Globus pallidus (tissue), 1 donor: ENCODE results near the gene TRPM8.

Experiments
- DNase-seq: peaks from one replicate; pipeline ENCODE4 v3.0.0-alpha.2; 2015; ENCODE audit warnings: low spot score

TRPM8 gene

DNA sequence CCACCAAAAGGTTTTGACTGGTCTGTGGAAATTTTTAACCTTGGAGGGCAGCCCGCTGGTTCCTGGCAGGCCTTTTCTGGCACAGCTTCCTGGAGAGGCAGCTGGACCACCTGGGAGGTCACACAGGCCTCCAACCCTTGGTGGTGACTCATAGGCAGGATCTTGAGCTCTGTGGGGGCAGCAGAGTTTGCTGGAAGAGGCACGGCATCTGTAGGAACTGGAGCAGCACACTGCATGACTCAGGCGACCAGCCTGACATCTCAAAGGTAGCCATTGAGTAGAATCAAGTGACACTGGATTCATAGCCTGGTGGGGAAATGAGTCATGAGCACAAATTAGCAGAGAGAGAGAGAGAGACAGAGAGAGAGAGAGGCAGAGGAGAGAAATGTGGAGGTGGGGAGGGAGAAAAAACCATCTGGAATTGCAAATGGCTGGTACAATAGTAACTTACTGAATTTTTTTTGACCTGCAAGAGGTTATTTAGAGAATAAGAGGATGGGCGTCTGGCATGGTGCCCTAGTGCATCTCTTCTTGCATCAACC lies 57.4 kb downstream of the TRPM8 start:
- DNase-seq, result no peak

DNA sequence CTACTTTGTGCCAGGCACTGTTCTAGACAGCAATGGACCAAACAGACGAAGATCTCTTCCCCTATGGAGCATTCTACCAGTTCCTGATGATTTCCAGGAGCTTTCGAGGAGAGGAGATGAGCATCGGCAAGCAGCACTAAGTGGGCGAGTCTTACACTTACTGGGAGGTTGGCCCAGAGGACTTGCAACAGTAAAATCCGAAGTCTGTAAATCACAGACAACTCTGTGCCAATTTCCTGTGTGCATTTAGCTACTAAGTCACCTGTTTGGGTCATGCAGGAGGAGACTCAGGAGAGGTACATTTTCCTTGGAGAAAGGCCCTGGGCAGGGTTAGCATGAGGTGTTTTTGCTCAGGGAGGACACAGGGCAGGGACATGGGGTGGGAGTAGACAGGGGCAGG lies 58.9 kb downstream of the TRPM8 start:
- no peak for DNase-seq

DNA sequence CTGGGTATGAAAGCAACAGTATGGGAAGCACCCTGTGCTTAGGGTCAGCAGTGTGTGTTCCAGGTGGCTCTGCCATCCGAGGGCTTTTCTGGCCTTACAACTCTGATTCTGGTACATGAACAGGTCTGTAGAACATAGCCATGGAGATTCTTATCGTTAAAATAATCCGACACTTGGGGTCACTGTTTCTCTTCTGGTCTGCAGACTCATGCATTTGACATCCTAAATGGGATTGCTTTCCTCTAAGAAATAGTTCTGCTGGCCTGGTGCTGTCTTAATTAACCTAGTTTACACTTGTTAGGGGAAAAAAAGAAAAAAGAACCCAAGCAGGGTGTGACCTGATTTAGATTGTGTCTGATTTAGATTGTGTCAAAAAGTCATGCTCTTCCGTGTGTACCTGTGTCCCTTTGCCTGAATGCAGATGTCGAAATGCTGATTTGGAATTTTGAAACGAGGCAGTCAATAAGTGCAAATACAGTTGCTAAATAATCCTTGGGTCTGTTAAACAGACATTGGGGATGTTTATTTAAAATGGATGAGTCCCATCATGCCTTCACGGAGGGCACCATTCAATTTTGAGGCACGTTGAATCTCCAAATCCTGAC lies 59.6 kb downstream of the TRPM8 start:
- DNase-seq, result peak; percentile 37

DNA sequence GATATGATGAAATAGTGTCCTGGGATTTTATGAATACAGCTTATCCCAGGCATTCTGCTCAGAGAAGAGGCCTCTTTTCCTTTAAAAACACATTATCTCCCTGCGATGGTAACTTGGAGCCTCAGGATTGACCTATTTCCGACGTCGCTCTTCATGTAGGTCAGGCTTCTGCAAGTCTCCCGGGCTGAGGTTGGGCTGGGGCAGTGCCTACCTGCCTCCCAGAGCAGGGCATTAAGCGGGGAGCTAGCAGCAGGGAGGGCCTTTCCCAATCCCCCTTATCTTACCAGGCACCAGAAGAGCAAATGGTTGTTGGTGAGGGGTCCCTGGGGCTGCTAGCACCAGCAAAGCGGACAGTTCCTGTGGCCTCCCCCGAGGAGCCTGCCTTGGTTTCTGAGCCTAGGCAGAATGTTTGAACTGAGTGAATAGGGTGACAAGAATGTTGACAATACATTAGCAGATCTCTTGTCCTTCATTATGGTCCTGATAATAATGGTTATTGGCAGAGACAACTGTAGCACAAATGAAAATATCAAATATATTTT lies 60.2 kb downstream of the TRPM8 start:
- DNase-seq, result no peak

DNA sequence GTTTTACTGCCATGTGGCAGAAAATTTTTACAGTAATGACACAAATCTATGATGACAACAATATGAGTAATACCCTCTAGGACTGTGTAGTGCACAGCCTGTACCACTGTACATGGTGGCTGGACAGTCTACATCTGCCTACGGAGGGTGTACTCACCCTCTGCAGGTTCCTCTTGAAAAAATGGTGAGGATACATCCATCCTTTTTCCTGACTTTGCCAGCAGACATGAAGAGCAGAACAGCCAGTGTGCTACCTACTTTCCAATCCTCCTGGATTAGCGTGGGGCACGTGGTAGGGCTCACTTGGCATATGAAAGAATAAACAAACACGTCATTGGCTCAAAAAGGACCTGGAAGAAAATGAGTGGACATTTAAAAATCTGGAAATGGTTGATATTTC lies 62.6 kb downstream of the TRPM8 start:
- DNase-seq, result no peak

DNA sequence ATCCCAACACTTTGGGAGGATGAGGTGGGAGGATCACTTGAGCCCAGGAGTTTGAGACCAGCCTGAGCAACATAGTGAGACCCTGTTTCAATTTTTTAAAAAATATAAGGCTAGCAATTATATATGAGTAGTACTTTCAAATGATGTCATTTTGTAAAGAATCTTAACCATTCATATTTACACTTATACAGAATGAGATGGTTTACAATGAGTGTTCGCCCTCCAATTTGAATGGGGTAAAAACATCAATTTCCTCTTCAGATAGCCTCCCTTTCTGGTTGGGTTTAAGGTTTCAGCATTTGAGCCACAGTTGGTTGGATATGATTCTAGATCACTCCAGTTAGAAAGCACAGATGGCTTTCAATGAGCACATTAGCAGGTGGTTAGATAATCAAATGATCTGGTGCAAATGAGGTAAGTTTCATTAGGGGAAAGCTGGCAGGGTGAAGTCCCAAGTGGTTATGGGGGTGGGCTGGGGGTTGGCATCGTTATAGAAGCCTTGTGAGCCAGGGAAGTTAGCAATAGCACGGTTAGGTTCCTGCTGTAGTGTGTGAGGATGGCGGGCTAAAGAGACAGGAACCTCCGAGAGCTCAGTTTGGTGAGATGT lies 63.9 kb downstream of the TRPM8 start:
- no peak for DNase-seq

DNA sequence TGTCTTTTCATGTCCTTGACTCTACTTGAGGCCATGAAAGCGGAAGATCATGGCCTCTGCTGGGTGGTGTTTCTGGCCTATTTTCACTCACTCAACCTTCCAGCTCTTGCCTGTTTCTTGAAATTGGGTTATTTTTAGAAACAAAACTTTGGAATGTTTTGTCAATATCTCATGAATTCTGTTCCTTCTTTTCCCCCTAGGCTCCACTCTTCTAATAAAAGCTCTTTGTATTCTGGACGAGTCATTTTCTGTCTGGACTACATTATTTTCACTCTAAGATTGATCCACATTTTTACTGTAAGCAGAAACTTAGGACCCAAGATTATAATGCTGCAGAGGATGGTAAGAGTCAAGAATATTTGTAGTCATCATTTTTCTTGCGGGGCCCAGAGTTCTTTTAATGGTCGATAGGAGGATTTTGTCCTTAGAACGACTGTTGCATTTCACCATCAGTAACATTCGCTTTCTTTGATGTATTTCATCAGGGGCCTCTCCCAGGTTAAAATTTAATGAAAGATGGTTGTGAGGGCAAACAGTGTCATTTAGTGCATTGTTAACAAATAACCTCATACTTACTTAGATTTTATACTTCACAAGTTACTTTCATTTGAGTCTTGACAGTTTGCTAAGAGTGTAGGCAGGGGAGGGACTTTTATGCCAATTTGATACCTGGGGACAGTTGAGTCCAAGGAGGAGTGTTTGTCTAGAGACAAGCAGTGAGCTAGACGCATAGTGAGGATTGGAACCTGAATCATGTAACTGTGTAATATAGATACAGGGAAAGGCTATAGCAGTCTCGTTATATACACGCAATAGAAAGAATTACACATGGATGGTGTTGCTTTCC lies 64.6 kb downstream of the TRPM8 start:
- DNase-seq, result no peak

DNA sequence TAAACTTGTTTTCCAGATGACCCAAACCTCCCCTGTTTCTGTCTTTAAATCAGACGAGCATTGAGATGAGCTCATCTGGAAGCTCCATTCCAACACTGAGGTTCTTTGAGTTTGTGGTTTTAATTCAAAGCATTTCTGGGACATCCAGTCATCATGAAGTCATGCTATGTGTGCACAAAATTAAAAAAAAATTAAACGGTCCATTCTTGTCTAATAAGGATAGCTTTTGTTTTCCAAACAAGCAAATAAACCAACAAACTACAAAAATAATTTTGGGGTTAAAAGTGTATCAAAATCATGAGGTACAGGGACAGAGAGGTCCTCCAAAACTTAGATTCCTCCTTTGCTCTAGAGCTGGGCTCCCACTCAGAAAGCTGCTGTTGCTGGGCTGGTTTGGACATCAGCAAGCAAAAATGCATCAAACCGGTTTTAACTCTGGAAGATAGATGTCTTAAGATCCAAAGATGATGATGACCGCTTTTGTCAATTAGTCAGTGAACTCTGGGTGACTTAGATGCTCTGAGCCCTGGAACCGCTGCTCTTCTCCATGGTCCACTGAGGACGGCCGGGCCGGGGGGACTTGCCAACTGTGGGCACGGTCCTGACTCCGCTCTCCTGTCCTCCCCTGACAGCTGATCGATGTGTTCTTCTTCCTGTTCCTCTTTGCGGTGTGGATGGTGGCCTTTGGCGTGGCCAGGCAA lies 65.4 kb downstream of the TRPM8 start:
- no peak for DNase-seq

DNA sequence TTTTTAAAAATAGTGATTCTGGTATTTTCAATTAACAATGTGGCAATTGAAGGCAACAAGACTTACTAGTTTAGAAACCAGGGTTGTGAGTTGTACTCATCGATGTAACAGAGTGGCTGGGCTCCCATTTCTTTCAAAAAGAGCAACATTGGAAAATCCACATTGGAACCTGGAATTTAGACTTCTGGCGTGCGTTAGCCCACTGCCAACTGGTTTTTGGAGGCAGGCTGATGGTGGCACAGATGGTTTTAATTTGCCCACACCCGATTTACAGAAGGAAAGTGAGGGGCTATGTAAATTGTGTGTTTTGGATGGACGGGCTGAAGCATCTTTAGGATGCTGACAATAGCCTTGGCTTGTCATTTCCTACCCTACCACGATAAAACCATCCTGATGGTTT lies 66.3 kb downstream of the TRPM8 start:
- DNase-seq, result no peak

DNA sequence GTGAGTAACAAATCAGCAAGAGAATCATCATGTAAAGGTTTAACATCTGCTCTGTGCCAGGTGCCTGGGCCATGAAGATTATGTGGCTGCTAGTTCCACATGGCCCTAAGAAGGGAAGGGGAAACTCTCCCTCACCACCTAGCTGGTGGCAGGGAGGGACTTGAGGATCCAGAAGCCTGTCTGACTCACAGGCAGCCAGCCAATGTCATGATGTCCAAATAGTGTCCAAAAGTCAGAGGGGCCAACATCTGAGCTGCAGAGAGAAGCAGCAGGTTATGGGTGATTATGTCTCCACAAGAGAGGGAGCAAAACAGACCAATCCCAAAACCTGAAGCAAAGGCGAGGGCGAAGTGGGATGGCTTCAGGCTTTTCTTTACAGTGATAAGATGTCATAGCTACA lies 71.4 kb downstream of the TRPM8 start:
- DNase-seq, result no peak

DNA sequence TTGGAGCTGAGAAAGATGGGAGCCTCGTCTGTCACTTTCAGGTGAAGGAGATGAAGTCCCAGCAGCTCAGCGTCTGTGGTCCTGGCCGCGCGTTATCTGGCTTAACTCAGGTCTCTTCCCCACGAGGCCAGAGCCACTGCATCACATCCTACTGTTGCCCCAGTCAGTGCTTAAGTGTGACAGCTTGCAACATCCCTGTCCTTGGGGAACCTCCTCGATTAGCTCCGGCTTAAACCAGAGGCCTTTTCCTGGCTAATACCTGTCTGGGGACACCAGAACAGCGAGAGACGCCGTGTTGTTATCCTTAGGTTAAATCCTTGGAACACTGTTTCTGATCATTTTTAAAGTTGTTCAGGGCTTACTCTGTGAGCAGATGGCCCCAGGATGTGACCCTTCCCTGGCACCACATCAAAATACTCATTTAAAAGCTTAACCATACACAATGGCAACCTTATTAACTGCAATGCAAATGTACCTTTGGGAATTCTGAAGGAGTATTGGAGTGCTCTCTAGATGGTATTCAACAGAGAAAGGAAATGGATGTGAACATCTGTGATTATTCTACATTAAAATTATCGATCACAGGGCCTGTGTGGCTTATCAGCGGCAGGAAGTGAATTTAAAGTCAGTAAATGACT lies 72.2 kb downstream of the TRPM8 start:
- no peak for DNase-seq

DNA sequence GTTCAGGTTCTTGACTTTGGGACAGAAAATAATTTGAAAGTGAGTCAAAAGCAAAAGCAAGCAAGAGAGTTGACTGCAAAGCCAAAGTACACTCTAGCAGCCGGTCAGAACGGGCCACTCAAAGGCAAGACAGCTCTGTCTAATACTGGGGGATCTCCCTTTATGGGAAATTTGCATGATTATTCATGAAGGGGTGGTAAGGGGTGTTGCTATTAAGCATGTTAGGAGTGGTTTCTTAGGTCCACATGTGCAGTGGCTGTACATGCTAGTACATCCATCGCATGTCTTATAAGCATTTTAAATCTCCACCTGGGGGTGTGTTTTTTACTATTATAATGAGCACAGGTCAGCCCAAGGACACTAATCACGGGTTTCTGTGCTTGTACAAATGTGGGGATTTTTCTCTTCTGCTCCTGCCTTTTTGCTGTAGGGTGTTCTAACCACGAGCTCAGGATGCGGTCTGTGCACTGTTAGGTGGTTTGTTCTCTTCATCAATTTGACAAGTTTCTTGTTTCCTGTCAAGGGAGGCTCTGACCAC lies 73.2 kb downstream of the TRPM8 start:
- DNase-seq, result no peak

DNA sequence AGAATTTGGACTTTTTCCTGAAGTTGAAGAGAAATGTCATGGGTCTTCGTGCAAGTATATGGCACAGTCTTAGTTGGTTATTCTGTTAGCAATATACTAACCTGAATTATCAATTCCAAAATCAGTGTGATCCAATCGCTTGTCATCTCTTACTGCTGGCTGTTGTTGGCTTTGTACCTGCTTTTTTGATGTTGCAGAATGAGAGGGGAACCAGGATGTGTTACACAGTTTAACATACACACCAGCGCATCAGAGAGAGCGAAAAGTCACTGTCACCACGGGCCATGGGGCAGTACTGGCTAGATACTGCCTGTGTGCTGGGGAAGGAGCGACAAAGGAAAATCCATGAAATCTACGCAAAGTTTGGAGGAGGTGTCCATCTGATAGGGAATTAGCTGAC lies 74.0 kb downstream of the TRPM8 start:
- no peak for DNase-seq

DNA sequence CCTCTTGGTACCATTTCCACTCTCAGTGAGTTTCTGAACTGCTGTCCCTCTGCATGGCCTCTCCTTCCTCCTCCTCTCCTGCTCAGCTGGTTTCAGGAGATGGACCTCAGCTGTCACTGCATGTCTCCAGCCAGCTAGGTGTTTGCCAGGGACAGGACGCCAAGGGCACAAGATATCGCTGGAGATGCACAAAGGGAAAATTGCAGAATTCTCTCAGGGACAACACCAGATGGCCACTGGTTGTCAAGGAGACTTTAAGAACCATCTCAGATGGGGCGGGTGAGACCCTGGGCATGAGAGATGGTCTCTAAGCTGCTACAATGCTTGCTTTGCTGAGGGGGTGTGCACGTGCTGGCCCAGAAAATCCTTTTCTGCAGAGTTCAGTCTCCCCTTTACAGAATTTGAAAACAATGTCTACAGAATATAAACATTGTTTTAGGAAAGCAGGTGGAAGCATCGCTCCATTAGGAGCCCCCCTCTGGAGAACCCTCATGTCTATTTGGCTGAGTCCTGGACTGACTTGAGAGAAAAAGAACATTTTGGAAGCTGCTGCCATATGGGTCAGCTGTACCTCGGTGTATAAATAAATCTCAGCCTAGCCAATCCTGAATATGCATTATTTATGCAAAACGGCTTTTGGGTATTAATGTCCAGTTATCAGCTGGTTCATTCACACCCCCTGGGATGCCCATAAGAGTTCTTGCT lies 75.5 kb downstream of the TRPM8 start:
- no peak for DNase-seq

DNA sequence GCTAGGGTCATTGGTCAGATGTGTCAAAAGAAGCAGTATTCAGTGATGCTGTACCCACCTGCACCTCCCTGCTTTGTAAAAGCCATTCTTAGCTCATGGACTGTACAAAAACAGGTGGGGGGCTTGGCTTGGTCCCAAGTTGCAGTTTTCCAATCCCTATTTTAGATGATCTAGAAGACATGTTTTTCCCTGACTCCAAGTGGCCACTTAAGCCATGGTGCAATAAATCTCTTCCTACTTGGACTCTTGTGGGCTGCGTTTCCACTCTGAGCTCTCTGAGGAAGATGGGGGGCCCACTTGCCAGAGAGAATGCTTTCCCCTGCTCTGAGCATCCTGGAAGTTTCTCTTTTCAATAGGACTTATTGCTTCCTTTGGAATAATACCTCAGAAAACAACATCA lies 76.3 kb downstream of the TRPM8 start:
- no peak for DNase-seq

DNA sequence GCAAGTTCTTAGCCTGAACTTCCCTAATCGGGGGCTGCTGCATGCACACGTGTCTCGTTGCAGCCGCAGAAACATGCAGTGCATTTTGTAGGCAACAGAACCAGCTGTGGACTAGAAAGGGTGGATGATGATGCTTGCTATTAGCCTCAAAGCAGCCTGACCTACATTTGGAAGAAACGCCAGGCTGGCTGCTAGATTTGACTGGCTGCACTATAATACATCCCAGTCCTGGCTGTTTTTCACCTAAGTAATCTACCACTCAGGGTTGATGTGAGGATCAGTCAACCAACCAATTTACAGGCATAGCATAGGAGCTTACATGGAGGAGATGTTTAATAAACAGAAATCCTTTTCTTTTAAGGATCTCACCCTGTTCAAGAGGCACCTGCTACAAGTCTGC lies 77.0 kb downstream of the TRPM8 start:
- DNase-seq, result no peak

DNA sequence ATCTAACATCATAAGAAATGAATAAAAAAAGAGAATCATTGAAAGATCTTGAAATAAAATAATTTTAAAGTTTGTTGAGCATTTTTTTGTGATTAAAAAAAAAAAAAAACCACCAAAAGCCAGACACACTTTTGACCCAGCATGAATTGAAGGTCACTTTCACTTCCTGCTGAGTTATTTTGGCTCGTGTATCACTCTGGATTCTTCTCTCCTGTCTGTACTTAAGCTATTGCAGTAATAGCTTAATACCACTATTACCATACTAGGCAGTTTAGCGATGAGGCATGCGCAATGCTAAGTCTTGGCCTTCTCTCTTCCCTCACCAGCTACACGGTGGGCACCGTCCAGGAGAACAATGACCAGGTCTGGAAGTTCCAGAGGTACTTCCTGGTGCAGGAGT lies 78.8 kb downstream of the TRPM8 start:
- no peak for DNase-seq

DNA sequence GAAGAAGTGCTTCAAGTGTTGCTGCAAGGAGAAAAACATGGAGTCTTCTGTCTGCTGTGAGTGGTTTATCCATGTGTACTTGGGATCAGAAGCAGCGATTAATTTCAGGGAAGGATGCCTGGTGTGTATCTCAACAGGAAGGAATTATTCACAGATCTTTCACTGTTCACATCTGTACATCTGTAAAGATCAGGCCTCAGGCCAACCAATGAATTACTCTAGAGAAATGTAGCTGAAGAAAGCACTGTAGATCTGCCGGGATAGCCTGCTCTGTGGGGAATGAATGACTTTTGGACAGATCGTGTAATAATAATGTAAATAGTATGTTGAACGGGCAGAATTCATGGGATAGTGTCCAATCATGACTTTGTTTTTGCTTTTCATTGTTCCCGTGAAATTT lies 79.3 kb downstream of the TRPM8 start:
- no peak for DNase-seq

DNA sequence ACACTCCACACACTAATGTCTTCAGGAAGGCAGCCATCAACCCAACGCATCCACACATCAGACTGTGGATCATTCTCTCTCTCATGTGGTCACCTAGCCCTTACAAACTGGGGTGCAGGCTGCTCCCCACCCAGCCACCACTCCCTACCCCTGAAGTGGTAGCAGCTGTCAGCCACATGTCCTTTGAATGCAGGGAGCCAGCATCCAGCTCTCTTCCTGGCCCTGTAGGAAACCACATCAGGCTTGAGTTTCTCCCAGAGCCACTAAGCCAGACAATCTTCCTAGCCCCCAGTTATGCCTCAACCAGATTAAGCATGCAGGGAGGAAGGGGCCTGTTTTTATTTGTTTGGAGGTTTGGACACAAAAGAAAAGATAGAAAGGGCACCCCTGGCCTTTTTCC lies 80.5 kb downstream of the TRPM8 start:
- no peak for DNase-seq

DNA sequence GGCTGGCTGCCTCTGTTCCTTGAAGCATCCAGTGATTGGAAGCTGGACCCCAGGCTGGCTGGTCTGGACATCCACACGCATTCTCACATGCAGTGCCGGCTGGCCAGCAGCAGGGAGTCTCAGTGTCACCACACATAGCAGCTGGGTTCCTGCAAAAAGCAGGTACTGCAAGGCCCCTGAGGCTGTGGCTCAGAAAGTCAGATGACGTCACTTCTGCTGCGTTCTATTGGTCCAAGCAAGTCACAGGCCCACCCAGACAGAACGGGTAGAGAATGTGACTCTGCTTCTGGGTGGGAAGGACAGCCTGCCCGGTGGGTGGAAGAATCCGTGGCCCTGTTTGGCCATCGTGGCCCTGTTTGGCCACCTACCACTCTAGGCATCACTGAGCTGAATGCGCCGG lies 82.0 kb downstream of the TRPM8 start:
- DNase-seq, result no peak
